GM18909 (cell line): ENCODE results near the gene LMBR1L.

Source experiments
- ATAC-seq: cut with Tn5 transposase; IDR thresholded peaks from one replicate; pipeline ENCODE4 v1.9.1; 2021; ENCODE audit warnings: mild to moderate bottlenecking; ENCODE audit not compliant: unreplicated experiment, poor library complexity

The LMBR1L gene

GRCh38 chr12:49055092-49055491 is 55.6 kb downstream of the LMBR1L start:
- no peak for ATAC-seq

DNA sequence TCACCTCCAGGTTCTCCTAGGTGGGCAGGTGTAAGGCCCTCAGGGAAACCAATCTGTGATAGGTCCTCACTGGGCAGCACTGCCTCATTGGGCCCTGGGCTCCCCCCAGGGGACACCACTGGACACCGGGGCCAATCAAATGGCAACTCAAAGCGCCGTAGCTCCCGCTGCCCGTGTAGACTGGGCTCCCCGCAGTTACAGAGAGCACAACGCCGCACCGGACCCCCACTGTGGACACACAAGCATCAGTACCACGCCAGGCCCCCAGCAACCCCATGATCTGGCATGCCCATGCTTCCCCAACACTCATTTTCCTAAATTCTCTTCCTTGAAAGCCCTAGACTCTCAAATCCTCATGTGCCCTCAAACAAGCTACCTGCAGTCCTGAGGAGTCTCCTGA is 56.1 kb downstream of the LMBR1L start:
- no peak for ATAC-seq

GRCh38 chr12:49054096-49054495 is 56.6 kb downstream of the LMBR1L start:
- ATAC-seq: no peak

- no peak for ATAC-seq
Observed at GRCh38 chr12:49052451-49053208, 58.0 kb downstream of the LMBR1L start.

DNA sequence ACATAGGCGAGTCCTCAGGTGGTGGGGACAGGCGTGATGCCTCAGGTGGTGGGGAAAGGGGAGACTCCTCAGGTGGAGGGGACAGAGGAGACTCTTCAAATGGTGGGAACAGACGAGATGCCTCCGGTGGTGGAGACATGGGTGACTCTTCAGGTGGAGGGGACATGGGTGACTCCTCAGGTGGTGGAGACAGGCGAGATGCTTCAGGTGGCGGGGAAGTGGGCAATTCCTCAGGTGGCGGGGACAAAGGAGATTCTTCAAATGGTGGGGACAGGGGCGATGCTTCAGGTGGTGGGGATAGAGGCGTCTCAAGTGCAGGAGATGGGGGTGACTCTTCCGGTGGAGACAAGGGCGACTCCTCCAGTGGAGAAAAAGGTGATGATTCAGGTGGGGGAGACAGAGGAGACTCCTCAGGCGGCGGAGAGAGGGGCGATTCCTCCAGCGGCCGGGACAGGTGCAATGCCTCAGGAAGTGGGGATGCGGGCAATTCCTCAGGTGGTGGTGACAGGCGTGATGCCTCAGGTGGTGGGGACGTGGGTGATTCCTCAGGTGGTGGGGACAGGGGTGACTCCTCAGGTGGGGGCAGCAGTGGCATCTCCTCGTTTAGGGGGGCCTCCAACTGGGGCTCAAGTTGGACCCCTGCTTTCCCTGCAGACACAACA is 58.7 kb downstream of the LMBR1L start:
- ATAC-seq: no peak

GRCh38 chr12:49051373-49051764 is 59.3 kb downstream of the LMBR1L start:
- ATAC-seq: no peak

GRCh38 chr12:49050507-49051372 is 59.9 kb downstream of the LMBR1L start:
- no peak for ATAC-seq

- ATAC-seq: no peak
Observed at GRCh38 chr12:49049566-49050224, 61.0 kb downstream of the LMBR1L start.

DNA sequence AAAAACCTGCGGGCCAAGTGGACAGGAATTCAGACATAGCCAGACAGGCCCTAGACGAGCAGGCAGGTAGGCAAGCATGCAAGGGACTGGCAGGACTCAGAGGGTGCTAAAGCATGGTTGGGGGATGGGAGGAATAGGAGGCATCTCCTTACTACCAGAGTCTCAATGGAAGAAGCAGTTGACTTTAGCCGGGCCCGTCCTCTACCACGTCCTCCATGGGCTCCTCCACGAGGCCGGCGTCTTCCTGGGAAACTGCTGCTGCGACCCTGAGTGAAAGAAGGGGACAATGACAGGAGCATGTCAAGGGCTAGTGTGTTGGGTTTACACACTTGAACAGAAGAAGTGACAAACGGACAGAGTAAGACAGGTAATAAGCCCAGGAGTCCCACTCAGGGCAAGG is 61.7 kb downstream of the LMBR1L start:
- ATAC-seq: no peak
